ENCODE measurements around the gene INO80.

GRCh38 chr15:41125931-41126642 lies 10.0 kb upstream of the INO80 start:
- TF ChIP-seq POLR2A (IDR thresholded peaks at IDR 0.05) (no peak), CTCF (IDR thresholded peaks at IDR 0.05) (no peak)

Data from upper lobe of left lung (tissue), 4 donors.